SK-N-SH treated with all-trans-retinoic acid at 6 μM for 48 hours (cell line): Measurements from ENCODE around the gene C19orf53.

Source experiments
- ARNTL ChIP-seq: fragments of 450-650 bp; formaldehyde crosslinking; IDR thresholded peaks from 2 replicates; pipeline ENCODE4 v1.5.0; 2020; ENCODE audit warnings: low read depth, mild to moderate bottlenecking, moderate library complexity, borderline replicate concordance
- CREB5 ChIP-seq: fragments of 250-450 bp; sonication (Bioruptor Pico); IDR thresholded peaks from 2 replicates; pipeline ENCODE4 v1.5.1; 2020; ENCODE audit warnings: low read depth, mild to moderate bottlenecking, moderate library complexity
- ESRRG ChIP-seq: fragments of 250-450 bp; sonication (Bioruptor Pico); IDR thresholded peaks from 2 replicates; pipeline ENCODE4 v1.6.1; 2021; ENCODE audit warnings: mild to moderate bottlenecking
- RARB ChIP-seq: fragments of 250-450 bp; sonication (Bioruptor Pico); IDR thresholded peaks from 2 replicates; pipeline ENCODE4 v1.8.0; 2021; ENCODE audit warnings: mild to moderate bottlenecking, moderate library complexity
- TCF4 ChIP-seq: fragments of 250-450 bp; sonication (Bioruptor Pico); IDR thresholded peaks from 2 replicates; pipeline ENCODE4 v1.8.0; 2021; ENCODE audit warnings: mild to moderate bottlenecking, moderate library complexity, borderline replicate concordance
- ZC3H10 ChIP-seq: fragments of 250-450 bp; sonication (Bioruptor Pico); IDR thresholded peaks from 2 replicates; pipeline ENCODE4 v1.5.1; 2021; ENCODE audit warnings: mild to moderate bottlenecking, moderate library complexity
- ZFP3 ChIP-seq: fragments of 250-450 bp; sonication (Bioruptor Pico); IDR thresholded peaks from 2 replicates; pipeline ENCODE4 v1.5.0; 2020; ENCODE audit warnings: mild to moderate bottlenecking, moderate library complexity
- ZNF565 ChIP-seq: fragments of 450-650 bp; formaldehyde crosslinking; conservative IDR thresholded peaks from 2 replicates; pipeline ENCODE4 v1.5.0; 2020; ENCODE audit warnings: low read depth, mild to moderate bottlenecking, moderate library complexity
- ZNF70 ChIP-seq: fragments of 450-650 bp; formaldehyde crosslinking; IDR thresholded peaks from 2 replicates; pipeline ENCODE4 v1.5.0; 2020; ENCODE audit warnings: mild to moderate bottlenecking, moderate library complexity
- ZNF8 ChIP-seq: fragments of 450-650 bp; formaldehyde crosslinking; IDR thresholded peaks from 2 replicates; pipeline ENCODE4 v1.5.0; 2020; ENCODE audit warnings: mild to moderate bottlenecking, moderate library complexity
- TF ChIP-seq, protein P1 (sequence below): fragments of 250-450 bp; sonication (Bioruptor Pico); IDR thresholded peaks from 2 replicates; pipeline ENCODE4 v1.5.1; 2021; ENCODE audit warnings: mild to moderate bottlenecking, moderate library complexity
- TF ChIP-seq, protein P2 (sequence below): fragments of 250-450 bp; sonication (Bioruptor Pico); IDR thresholded peaks from 2 replicates; pipeline ENCODE4 v1.5.0; 2020; ENCODE audit warnings: mild to moderate bottlenecking, moderate library complexity

- TF ChIP-seq RARB (CRISPR knock-in tag) (no peak), ZNF70 (no peak), ESRRG (no peak), ZNF8 (CRISPR knock-in tag) (no peak), ZFP3 (no peak), ZC3H10 (CRISPR knock-in tag) (no peak), ZNF565 (no peak), ARNTL (CRISPR knock-in tag) (no peak), TCF4 (no peak), CREB5 (CRISPR knock-in tag) (no peak)
- TF ChIP-seq, protein P1, sequence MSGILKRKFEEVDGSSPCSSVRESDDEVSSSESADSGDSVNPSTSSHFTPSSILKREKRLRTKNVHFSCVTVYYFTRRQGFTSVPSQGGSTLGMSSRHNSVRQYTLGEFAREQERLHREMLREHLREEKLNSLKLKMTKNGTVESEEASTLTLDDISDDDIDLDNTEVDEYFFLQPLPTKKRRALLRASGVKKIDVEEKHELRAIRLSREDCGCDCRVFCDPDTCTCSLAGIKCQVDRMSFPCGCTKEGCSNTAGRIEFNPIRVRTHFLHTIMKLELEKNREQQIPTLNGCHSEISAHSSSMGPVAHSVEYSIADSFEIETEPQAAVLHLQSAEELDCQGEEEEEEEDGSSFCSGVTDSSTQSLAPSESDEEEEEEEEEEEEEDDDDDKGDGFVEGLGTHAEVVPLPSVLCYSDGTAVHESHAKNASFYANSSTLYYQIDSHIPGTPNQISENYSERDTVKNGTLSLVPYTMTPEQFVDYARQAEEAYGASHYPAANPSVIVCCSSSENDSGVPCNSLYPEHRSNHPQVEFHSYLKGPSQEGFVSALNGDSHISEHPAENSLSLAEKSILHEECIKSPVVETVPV (CRISPR knock-in tag), result no peak
- TF ChIP-seq, protein P2, sequence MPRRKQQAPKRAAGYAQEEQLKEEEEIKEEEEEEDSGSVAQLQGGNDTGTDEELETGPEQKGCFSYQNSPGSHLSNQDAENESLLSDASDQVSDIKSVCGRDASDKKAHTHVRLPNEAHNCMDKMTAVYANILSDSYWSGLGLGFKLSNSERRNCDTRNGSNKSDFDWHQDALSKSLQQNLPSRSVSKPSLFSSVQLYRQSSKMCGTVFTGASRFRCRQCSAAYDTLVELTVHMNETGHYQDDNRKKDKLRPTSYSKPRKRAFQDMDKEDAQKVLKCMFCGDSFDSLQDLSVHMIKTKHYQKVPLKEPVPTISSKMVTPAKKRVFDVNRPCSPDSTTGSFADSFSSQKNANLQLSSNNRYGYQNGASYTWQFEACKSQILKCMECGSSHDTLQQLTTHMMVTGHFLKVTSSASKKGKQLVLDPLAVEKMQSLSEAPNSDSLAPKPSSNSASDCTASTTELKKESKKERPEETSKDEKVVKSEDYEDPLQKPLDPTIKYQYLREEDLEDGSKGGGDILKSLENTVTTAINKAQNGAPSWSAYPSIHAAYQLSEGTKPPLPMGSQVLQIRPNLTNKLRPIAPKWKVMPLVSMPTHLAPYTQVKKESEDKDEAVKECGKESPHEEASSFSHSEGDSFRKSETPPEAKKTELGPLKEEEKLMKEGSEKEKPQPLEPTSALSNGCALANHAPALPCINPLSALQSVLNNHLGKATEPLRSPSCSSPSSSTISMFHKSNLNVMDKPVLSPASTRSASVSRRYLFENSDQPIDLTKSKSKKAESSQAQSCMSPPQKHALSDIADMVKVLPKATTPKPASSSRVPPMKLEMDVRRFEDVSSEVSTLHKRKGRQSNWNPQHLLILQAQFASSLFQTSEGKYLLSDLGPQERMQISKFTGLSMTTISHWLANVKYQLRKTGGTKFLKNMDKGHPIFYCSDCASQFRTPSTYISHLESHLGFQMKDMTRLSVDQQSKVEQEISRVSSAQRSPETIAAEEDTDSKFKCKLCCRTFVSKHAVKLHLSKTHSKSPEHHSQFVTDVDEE (CRISPR knock-in tag), result no peak
These were observed 42.9 kb downstream of the C19orf53 start for GRCh38 chr19:13817018-13817614.
